Fibroblast of lung (primary cell): Measurements from ENCODE around the gene SGPP2.

ENCODE experiments used
- CTCF ChIP-seq, 2 donors: IDR thresholded peaks in 1 of 2; conservative IDR thresholded peaks in 1 of 2; 1 replicate in 1 of 2; 2 replicates in 1 of 2; pipeline ENCODE4 v1.5.1; 2011 to 2012; ENCODE audit warnings: low read length in 2 of 2, control low read depth in 1 of 2, inconsistent platforms in 1 of 2, low read depth in 1 of 2, mild to moderate bottlenecking in 1 of 2
- EZH2 ChIP-seq: IDR thresholded peaks from 2 replicates; pipeline ENCODE4 v1.5.1; 2012; ENCODE audit warnings: low read length, control low read depth, mild to moderate bottlenecking; ENCODE audit errors: missing control alignments

DNA sequence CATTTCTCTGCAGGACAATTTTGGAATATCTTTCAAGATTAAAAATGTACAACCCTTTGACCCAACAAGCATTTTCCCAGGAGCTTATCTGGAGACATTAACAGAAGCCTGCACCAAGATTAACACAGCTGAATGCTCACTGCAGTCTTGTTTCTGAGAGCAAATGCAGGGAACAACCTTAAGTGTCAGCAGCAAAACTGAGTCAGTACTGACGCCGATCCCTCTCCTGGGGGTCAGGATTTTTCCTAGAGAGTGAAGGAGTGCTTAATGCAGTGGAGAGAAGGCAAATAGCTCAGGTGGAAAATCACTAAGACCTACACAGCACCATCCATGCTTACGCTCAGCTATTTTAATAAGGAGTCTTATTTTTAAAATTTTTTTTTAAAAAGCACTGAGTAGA, 42.8 kb upstream of the SGPP2 start:
- TF ChIP-seq CTCF (conservative IDR thresholded peaks at IDR 0.05 in 1 of 2, IDR thresholded peaks at IDR 0.05 in 1 of 2; ENCODE audit: low read depth in 1 of 2, low read length in 2 of 2), result no peak
- no peak for TF ChIP-seq EZH2
